ENCODE data around the gene GLB1L2. TPM values are rescaled to one million over a fixed set of nuclear protein-coding genes. Genes with fewer than 3 reads are reported as not detected.
"Not testable (repeated sequence)": the region's sequence is repeated elsewhere in the genome, so short reads cannot be mapped to it uniquely, and the experiment has no call there.

The GLB1L2 gene
- total RNA-seq = 11.1 TPM

GRCh38 chr11:134331354-134332188 is at the start of gene GLB1L2:
Gene GLB1L2 (plus strand): TSS chr11:134331988. CDS start chr11:134332062, 74 bp downstream.
- DNase-seq (ENCODE audit: low spot score) = peak; percentile 74

GRCh38 chr11:134282121-134283045 is 49.4 kb upstream of the GLB1L2 start:
- no peak for DNase-seq (ENCODE audit: low spot score)

GRCh38 chr11:134283461-134284230 is 48.1 kb upstream of the GLB1L2 start:
- no peak for DNase-seq (ENCODE audit: low spot score)

- DNase-seq (ENCODE audit: low spot score) = not testable (repeated sequence)
These were observed 47.4 kb upstream of the GLB1L2 start for GRCh38 chr11:134284349-134284748.

GRCh38 chr11:134287561-134287960 is 44.2 kb upstream of the GLB1L2 start:
- no peak for DNase-seq (ENCODE audit: low spot score)

GRCh38 chr11:134288486-134288885 is 43.3 kb upstream of the GLB1L2 start:
- DNase-seq (ENCODE audit: low spot score) = no peak

- peak; percentile 22 for DNase-seq (ENCODE audit: low spot score)
These were observed 42.6 kb upstream of the GLB1L2 start for GRCh38 chr11:134289167-134289566.

- DNase-seq (ENCODE audit: low spot score) = no peak
These were observed 42.0 kb upstream of the GLB1L2 start for GRCh38 chr11:134289789-134290188.

- DNase-seq (ENCODE audit: low spot score) = no peak
These were observed 41.1 kb upstream of the GLB1L2 start for GRCh38 chr11:134290646-134291045.

- no peak for DNase-seq (ENCODE audit: low spot score)
These were observed 40.6 kb upstream of the GLB1L2 start for GRCh38 chr11:134291196-134291595.

GRCh38 chr11:134292661-134293060 is 39.1 kb upstream of the GLB1L2 start:
- no peak for DNase-seq (ENCODE audit: low spot score)

- DNase-seq (ENCODE audit: low spot score) = no peak
These were observed 38.4 kb upstream of the GLB1L2 start for GRCh38 chr11:134293119-134294113.

- no peak for DNase-seq (ENCODE audit: low spot score)
These were observed 37.1 kb upstream of the GLB1L2 start for GRCh38 chr11:134294664-134295063.

GRCh38 chr11:134312223-134312622 is 19.6 kb upstream of the GLB1L2 start:
- no peak for DNase-seq (ENCODE audit: low spot score)

GRCh38 chr11:134312807-134313206 is 19.0 kb upstream of the GLB1L2 start:
- no peak for DNase-seq (ENCODE audit: low spot score)

GRCh38 chr11:134313379-134313778 is 18.4 kb upstream of the GLB1L2 start:
- no peak for DNase-seq (ENCODE audit: low spot score)

- no peak for DNase-seq (ENCODE audit: low spot score)
These were observed 17.8 kb upstream of the GLB1L2 start for GRCh38 chr11:134313821-134314607.

- DNase-seq (ENCODE audit: low spot score) = no peak
These were observed 14.7 kb upstream of the GLB1L2 start for GRCh38 chr11:134317103-134317502.

- not testable (repeated sequence) for DNase-seq (ENCODE audit: low spot score)
These were observed 10.4 kb upstream of the GLB1L2 start for GRCh38 chr11:134321373-134321772.

GRCh38 chr11:134322553-134322952 is 9.2 kb upstream of the GLB1L2 start:
- DNase-seq (ENCODE audit: low spot score) = no peak

Data from ureter (tissue), 1 donor.